ENCODE results near the gene CCDC12.
A peak's percentile ranks its signal among the peaks of the same experiment; 100 is the strongest.

Gene CCDC12

GRCh38 chr3:46987319-46987742 lies 10.8 kb upstream of the CCDC12 start:
- POLR2A ChIA-PET (ENCODE audit: low non-redundant PET) = no interaction called here
- no peak for TF ChIP-seq CTCF (conservative IDR thresholded peaks at IDR 0.05; ENCODE audit: low read depth)
- no peak for DNase-seq (ENCODE audit: low spot score)
- peak overlapping the region; percentile 74 for H3K27ac ChIP-seq
- CTCF ChIA-PET = interaction anchor here (0.6 kb wide), 1 partner anchor 48 kb away, joined by 3 read pairs; no protein-coding TSS in a partner anchor

- CTCF ChIA-PET = no interaction called here
- no peak for TF ChIP-seq CTCF (conservative IDR thresholded peaks at IDR 0.05; ENCODE audit: low read depth)
- POLR2A ChIA-PET (ENCODE audit: low non-redundant PET) = no interaction called here
- no peak for DNase-seq (ENCODE audit: low spot score)
- H3K27ac ChIP-seq = peak overlapping the region; percentile 74
These were observed 10.3 kb upstream of the CCDC12 start for GRCh38 chr3:46986782-46987310.

DNA sequence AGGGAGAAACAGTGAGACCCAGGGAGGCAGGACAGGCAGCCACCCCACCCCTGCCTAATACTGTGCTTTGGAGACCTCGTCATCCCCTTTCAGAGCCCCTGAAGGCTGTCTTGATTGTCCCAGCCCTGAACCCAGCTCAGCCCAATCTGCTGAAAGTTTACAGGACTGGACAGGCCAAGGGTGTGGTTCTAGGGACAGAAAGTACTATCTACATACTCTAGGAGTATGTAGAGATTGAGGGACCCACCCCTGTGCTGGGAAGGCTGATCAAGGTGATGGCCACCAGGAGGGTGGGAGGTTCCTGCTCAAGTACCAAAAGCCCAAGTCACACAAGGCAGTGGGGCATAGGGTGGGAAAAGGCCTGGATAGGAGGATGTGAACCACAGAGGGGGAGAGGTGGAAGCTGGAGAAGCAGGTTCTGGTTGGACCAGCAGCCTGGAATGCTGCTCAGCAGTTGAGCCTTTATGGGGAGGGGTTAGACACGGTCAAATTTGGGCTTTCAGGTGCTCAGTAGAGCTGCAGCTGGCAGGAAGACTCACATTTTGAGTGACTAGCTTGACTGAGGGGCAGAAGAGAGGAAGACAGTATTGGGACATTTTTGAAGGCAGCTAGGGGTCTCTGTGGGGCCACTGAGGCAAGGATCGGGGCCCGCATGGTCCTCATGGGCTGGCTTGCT lies 9.6 kb upstream of the CCDC12 start:
- CTCF ChIA-PET = no interaction called here
- no peak for TF ChIP-seq CTCF (conservative IDR thresholded peaks at IDR 0.05; ENCODE audit: low read depth)
- DNase-seq (ENCODE audit: low spot score) = no peak
- H3K27ac ChIP-seq = peak overlapping the region; percentile 74
- POLR2A ChIA-PET (ENCODE audit: low non-redundant PET) = no interaction called here

GRCh38 chr3:46985588-46985987 lies 9.0 kb upstream of the CCDC12 start:
- no peak for DNase-seq (ENCODE audit: low spot score)
- CTCF ChIA-PET = no interaction called here
- TF ChIP-seq CTCF (conservative IDR thresholded peaks at IDR 0.05; ENCODE audit: low read depth) = no peak
- POLR2A ChIA-PET (ENCODE audit: low non-redundant PET) = no interaction called here
- peak overlapping the region; percentile 74 for H3K27ac ChIP-seq

GRCh38 chr3:46984591-46985459 lies 8.3 kb upstream of the CCDC12 start:
- DNase-seq (ENCODE audit: low spot score) = no peak
- POLR2A ChIA-PET (ENCODE audit: low non-redundant PET) = no interaction called here
- CTCF ChIA-PET = no interaction called here
- peak overlapping the region; percentile 74 for H3K27ac ChIP-seq
- no peak for TF ChIP-seq CTCF (conservative IDR thresholded peaks at IDR 0.05; ENCODE audit: low read depth)

GRCh38 chr3:46982546-46982945 lies 6.0 kb upstream of the CCDC12 start:
- peak overlapping the region; percentile 91 for H3K27ac ChIP-seq
- DNase-seq (ENCODE audit: low spot score) = no peak
- CTCF ChIA-PET = no interaction called here
- POLR2A ChIA-PET (ENCODE audit: low non-redundant PET) = no interaction called here
- no peak for TF ChIP-seq CTCF (conservative IDR thresholded peaks at IDR 0.05; ENCODE audit: low read depth)

All from RWPE1 (cell line).